MM.1S (cell line): ENCODE measurements around the gene DGLUCY.

Experiments used
- DNase-seq: peaks from one replicate; pipeline ENCODE4 v3.0.0-alpha.2; 2015
- H2AFZ ChIP-seq: fragments of 300-600 bp; sonication (generic); 2 replicates; pipeline ENCODE4 v1.6.0; 2016; ENCODE audit warnings: antibody characterized with exemption, low read length
- H3F3A ChIP-seq: fragments of 300-600 bp; sonication (generic); 2 replicates; pipeline ENCODE4 v1.6.1; 2016; ENCODE audit warnings: mild to moderate bottlenecking, antibody characterized with exemption, low read length, moderate library complexity, mixed read lengths; ENCODE audit not compliant: insufficient read depth
- H3K27ac ChIP-seq: fragments of 300-600 bp; sonication (generic); 2 replicates; pipeline ENCODE4 v1.5.1; 2016; ENCODE audit warnings: mild to moderate bottlenecking, low read length
- H3K27me3 ChIP-seq: fragments of 300-600 bp; sonication (generic); replicated peaks from 2 replicates; pipeline ENCODE4 v1.6.0; 2016; ENCODE audit warnings: low read length; ENCODE audit not compliant: insufficient read depth
- H3K36me3 ChIP-seq: fragments of 300-600 bp; sonication (generic); replicated peaks from 2 replicates; pipeline ENCODE4 v1.6.1; 2016; ENCODE audit warnings: mild to moderate bottlenecking, low read length, mixed read lengths; ENCODE audit not compliant: insufficient read depth
- H3K4me1 ChIP-seq: fragments of 300-600 bp; sonication (generic); 2 replicates; pipeline ENCODE4 v1.6.1; 2016; ENCODE audit warnings: low read length, mixed read lengths
- H3K4me2 ChIP-seq: fragments of 300-600 bp; sonication (generic); 2 replicates; pipeline ENCODE4 v1.6.0; 2016; ENCODE audit warnings: low read depth, low read length
- H3K4me3 ChIP-seq: fragments of 300-600 bp; sonication (generic); 2 replicates; pipeline ENCODE4 v1.5.1; 2016; ENCODE audit warnings: low read length, mixed read lengths
- H3K79me2 ChIP-seq: fragments of 300-600 bp; sonication (generic); 2 replicates; pipeline ENCODE4 v1.6.1; 2016; ENCODE audit warnings: mixed run types, low read length, mixed read lengths
- H3K9ac ChIP-seq: fragments of 300-600 bp; sonication (generic); 2 replicates; pipeline ENCODE4 v1.6.1; 2016; ENCODE audit warnings: low read length, mixed read lengths
- H3K9me2 ChIP-seq: fragments of 300-600 bp; sonication (generic); replicated peaks from 2 replicates; pipeline ENCODE4 v1.6.1; 2016; ENCODE audit warnings: mild to moderate bottlenecking, low read length, mixed read lengths; ENCODE audit not compliant: insufficient read depth
- H3K9me3 ChIP-seq: fragments of 300-600 bp; sonication (generic); replicated peaks from 2 replicates; pipeline ENCODE4 v1.6.1; 2016; ENCODE audit warnings: mild to moderate bottlenecking, low read length, mixed read lengths; ENCODE audit not compliant: insufficient read depth
- H4K20me1 ChIP-seq: fragments of 300-600 bp; sonication (generic); 2 replicates; pipeline ENCODE4 v1.6.1; 2016; ENCODE audit warnings: mild to moderate bottlenecking, low read length, moderate library complexity, mixed read lengths; ENCODE audit not compliant: insufficient read depth
- EZH2 ChIP-seq: fragments of 300-600 bp; sonication (generic); optimal IDR thresholded peaks from 2 replicates; pipeline ENCODE3; 2017; ENCODE audit warnings: low read depth, mild to moderate bottlenecking, antibody characterized with exemption, low read length, mixed read lengths
- EZH2phosphoT487 ChIP-seq: fragments of 300-600 bp; sonication (generic); IDR thresholded peaks from 2 replicates; pipeline ENCODE4 v1.6.1; 2018; ENCODE audit warnings: antibody characterized with exemption, low read length
- TF ChIP-seq, protein P1 (sequence below): fragments of 300-600 bp; sonication (generic); IDR thresholded peaks from 2 replicates; pipeline ENCODE4 v1.5.1; 2016; ENCODE audit warnings: antibody characterized with exemption, low read length, mixed read lengths

Gene DGLUCY

DNA sequence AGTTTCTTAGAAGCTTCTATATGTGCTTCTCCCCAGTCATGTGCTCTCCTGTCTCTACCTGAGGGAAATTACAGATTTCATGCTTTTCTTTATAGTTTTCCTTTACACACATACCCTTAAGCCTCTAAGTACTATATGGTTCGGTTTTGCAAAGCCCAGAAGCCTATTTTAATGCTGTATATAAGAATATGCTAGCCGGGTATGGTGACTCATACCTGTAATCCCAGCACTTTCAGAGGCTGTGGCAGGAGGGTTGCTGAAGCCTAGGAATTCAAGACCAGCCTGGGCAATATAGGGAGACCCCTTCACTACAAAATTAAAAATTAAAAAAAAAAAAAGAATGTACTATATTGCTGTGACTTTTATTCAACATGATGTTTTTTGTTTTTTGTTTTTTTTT is 15.4 kb downstream of the DGLUCY start:
- Histone ChIP-seq H3K4me1 (0 out of 2 replicates have a peak, but pooled peaks cover 6% of the 10 kb centered on the region), H3K9ac (no peak overlapping the region), H3K9me3 (no peaks in the 10 kb centered on the region), H3K27ac (no peak overlapping the region), H3K4me3 (no peak overlapping the region), H2AFZ (no peak overlapping the region), H3F3A (no peaks in the 10 kb centered on the region), H3K27me3 (no peaks in the 10 kb centered on the region), H3K36me3 (no peaks in the 10 kb centered on the region), H3K79me2 (peaks cover 52% of the 10 kb centered on the region), H3K4me2 (no peak overlapping the region), H4K20me1 (no peaks in the 10 kb centered on the region), H3K9me2 (no peaks in the 10 kb centered on the region)
- no peak for DNase-seq
- TF ChIP-seq EZH2phosphoT487 (no peak), EZH2 (no peak)
- TF ChIP-seq, protein P1, sequence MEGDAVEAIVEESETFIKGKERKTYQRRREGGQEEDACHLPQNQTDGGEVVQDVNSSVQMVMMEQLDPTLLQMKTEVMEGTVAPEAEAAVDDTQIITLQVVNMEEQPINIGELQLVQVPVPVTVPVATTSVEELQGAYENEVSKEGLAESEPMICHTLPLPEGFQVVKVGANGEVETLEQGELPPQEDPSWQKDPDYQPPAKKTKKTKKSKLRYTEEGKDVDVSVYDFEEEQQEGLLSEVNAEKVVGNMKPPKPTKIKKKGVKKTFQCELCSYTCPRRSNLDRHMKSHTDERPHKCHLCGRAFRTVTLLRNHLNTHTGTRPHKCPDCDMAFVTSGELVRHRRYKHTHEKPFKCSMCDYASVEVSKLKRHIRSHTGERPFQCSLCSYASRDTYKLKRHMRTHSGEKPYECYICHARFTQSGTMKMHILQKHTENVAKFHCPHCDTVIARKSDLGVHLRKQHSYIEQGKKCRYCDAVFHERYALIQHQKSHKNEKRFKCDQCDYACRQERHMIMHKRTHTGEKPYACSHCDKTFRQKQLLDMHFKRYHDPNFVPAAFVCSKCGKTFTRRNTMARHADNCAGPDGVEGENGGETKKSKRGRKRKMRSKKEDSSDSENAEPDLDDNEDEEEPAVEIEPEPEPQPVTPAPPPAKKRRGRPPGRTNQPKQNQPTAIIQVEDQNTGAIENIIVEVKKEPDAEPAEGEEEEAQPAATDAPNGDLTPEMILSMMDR = no peak

DNA sequence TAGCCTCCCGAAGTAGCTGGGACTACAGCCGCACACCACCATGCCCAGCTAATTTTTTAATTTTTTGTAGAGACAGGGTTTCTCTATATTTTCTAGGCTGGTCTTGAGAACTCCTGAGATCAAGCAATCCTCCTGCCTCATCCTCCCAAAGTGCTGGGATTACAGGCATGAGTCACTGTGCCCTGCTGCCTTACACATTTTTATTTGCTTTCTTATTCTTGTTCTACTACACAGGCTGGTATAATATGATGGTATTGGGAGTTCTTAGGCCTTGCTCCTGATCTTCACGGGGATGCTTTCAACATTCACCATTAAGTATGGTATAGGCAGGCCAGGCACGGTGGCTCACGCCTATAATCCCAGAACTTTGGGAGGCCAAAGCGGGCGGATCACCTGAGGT is 21.2 kb downstream of the DGLUCY start:
- Histone ChIP-seq H3K4me1 (0 out of 2 replicates have a peak, but pooled peaks cover 6% of the 10 kb centered on the region), H2AFZ (no peak overlapping the region), H3K27me3 (no peaks in the 10 kb centered on the region), H3K9me3 (no peaks in the 10 kb centered on the region), H3K4me2 (no peak overlapping the region), H3K4me3 (no peak overlapping the region), H3K27ac (no peak overlapping the region), H3K36me3 (no peaks in the 10 kb centered on the region; the same call in 1 of the 2 replicates), H3F3A (no peaks in the 10 kb centered on the region), H3K9me2 (no peaks in the 10 kb centered on the region), H3K9ac (no peak overlapping the region), H3K79me2 (peaks cover 28% of the 10 kb centered on the region), H4K20me1 (no peaks in the 10 kb centered on the region)
- TF ChIP-seq, protein P1 = no peak
- no peak for TF ChIP-seq EZH2phosphoT487
- no peak for TF ChIP-seq EZH2
- DNase-seq = no peak

DNA sequence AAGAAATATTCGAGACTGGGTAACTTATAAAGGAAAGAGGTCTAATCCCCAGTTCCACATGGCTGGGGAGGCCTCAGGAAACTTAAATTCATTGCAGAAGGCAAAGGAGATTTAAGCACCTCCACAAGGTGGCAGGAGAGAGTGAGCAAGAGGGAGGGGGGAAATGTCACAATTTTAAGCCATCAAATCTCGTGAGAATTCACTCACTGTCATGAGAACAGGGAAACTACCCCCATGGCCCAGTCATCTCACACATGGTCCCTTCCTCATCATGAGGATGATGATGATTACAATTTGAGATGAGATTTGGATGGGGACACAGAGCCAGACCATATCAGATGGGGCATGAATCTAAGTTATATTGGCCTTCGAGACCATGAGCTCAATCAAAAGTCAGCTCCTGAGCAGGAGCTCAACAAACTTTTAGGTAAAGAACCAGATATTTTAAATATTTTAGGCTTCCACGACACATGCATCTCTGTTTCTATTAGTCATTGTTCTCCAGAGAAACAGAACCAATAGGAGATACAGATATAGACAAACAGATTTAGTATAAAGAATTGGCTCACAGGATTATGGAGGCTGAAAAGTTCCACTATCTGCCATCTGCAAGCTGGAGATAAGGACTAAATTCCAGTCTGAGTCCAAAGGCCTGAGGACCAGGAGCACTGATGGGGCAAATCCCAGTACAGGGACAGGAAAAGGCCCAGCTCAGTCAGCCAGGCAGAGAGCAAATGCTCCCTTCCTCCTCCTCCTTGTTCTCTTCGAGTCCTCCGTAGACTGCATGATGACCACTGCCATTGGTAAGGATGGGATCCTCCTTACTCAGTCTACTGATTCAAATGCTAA is 24.9 kb downstream of the DGLUCY start:
- Histone ChIP-seq H3K9ac (no peak overlapping the region), H3K4me2 (no peak overlapping the region), H3K9me3 (no peaks in the 10 kb centered on the region), H3K79me2 (peaks cover 26% of the 10 kb centered on the region), H4K20me1 (no peaks in the 10 kb centered on the region), H2AFZ (no peak overlapping the region), H3K27me3 (no peaks in the 10 kb centered on the region), H3K4me3 (no peak overlapping the region), H3F3A (peaks cover 10% of the 10 kb centered on the region; the same call in 1 of the 2 replicates), H3K9me2 (no peaks in the 10 kb centered on the region), H3K4me1 (peaks cover 6% of the 10 kb centered on the region; the same call in 1 of the 2 replicates), H3K36me3 (no peaks in the 10 kb centered on the region; the same call in 1 of the 2 replicates), H3K27ac (no peak overlapping the region)
- DNase-seq = peak; percentile 7
- no peak for TF ChIP-seq EZH2phosphoT487
- TF ChIP-seq, protein P1 = peak; percentile 39
